Prostate gland (tissue), 2 donors: ENCODE measurements around the gene TOP3B. TPM values are rescaled to one million over a fixed set of nuclear protein-coding genes. Genes with fewer than 3 reads are reported as not detected.

Experiments used
- DNase-seq: peaks from one replicate; pipeline ENCODE4 v3.0.0-alpha.2; 2019; ENCODE audit warnings: low spot score
- H3K27ac ChIP-seq, 2 donors: fragments of 200-600 bp; sonication (generic); 2 replicates each; pipeline ENCODE4 v1.5.1; 2017 to 2019
- H3K27me3 ChIP-seq: fragments of 200-600 bp; sonication (generic); replicated peaks from 2 replicates; pipeline ENCODE4 v1.5.1; 2019; ENCODE audit not compliant: insufficient read depth
- H3K36me3 ChIP-seq, 2 donors: fragments of 200-600 bp; sonication (generic); 1 replicate in 1 of 2; 2 replicates in 1 of 2; pipeline versions ENCODE4 v1.5.1 to v1.8.1; 2017 to 2019
- H3K4me1 ChIP-seq: fragments of 200-600 bp; sonication (generic); replicated peaks from 2 replicates; pipeline ENCODE4 v1.5.1; 2019
- H3K4me3 ChIP-seq, 2 donors: fragments of 200-600 bp; sonication (generic); 2 replicates each; pipeline ENCODE4 v1.5.1; 2017 to 2019
- H3K9me3 ChIP-seq: fragments of 200-600 bp; sonication (generic); 2 replicates; pipeline ENCODE4 v1.5.1; 2017
- POLR2A ChIP-seq: fragments of 450-650 bp; IDR thresholded peaks from one replicate; pipeline ENCODE4 v1.6.1; 2016; ENCODE audit warnings: antibody characterized with exemption, mild to moderate bottlenecking
- POLR2AphosphoS5 ChIP-seq: sonication (generic); formaldehyde crosslinking; IDR thresholded peaks from one replicate; pipeline ENCODE4 v1.6.1; 2017; ENCODE audit warnings: antibody characterized with exemption
- WGBS: methylation state at CpG from one replicate; pipeline ENCODE4 v1.1.5; 2018; 5-methylcytosine and 5-hydroxymethylcytosine counted together
- intact Hi-C: fragments of 100-400 bp; cut with DNase I; formaldehyde crosslinking; loops from one replicate; pipeline ENCODE4 v1.14.2; 2022
- total RNA-seq, 2 donors: library from RNA; depleted of rRNA; stranded (reverse); fragments of >200 nt; gene quantifications; one replicate each; pipeline ENCODE4 v1.1.0, GENCODE V29; 2016
- TF ChIP-seq, protein P1 (sequence below), 4 experiments: fragments of 200-600 bp in 2 of 4; fragments of 450-650 bp in 2 of 4; sonication (generic) in 2 of 4; IDR thresholded peaks; 1 replicate in 3 of 4; 2 replicates in 1 of 4; pipeline ENCODE4 v1.5.1; 2016 to 2019; ENCODE audit warnings: antibody characterized with exemption in 4 of 4, mild to moderate bottlenecking in 2 of 4, moderate library complexity in 2 of 4

The TOP3B gene
- total RNA-seq, 2 donors from 2014 or later = 25.2 to 60.6 TPM

DNA sequence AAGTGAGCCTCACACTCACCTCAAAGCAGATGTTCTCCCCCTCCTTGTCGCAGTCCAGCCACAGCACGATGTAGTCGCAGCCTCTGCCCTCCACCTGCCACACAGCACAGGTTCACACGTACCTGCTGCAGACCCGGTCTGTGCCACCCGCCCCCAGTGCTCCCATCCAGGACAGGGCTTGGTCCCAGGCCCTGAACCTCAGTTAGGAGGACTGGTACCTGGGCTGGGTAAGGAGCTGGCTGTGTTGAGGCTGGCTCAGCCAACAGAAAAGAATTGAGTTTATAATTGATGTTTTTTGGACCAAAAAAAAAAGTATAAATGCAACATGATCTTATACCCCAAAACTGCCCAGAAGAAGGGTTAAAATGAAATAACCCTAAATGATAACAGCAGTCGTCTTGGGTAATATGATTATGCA is 10.7 kb downstream of the TOP3B start:
- intact Hi-C loops = no loop called here
- TF ChIP-seq, protein P1, sequence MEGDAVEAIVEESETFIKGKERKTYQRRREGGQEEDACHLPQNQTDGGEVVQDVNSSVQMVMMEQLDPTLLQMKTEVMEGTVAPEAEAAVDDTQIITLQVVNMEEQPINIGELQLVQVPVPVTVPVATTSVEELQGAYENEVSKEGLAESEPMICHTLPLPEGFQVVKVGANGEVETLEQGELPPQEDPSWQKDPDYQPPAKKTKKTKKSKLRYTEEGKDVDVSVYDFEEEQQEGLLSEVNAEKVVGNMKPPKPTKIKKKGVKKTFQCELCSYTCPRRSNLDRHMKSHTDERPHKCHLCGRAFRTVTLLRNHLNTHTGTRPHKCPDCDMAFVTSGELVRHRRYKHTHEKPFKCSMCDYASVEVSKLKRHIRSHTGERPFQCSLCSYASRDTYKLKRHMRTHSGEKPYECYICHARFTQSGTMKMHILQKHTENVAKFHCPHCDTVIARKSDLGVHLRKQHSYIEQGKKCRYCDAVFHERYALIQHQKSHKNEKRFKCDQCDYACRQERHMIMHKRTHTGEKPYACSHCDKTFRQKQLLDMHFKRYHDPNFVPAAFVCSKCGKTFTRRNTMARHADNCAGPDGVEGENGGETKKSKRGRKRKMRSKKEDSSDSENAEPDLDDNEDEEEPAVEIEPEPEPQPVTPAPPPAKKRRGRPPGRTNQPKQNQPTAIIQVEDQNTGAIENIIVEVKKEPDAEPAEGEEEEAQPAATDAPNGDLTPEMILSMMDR (IDR thresholded peaks at IDR 0.05) = no peak
- TF ChIP-seq POLR2AphosphoS5 (no peak), POLR2A (no peak)
- peaks cover 5 to 25% of the 10 kb centered on the region in 2 donors for H3K36me3 ChIP-seq

DNA sequence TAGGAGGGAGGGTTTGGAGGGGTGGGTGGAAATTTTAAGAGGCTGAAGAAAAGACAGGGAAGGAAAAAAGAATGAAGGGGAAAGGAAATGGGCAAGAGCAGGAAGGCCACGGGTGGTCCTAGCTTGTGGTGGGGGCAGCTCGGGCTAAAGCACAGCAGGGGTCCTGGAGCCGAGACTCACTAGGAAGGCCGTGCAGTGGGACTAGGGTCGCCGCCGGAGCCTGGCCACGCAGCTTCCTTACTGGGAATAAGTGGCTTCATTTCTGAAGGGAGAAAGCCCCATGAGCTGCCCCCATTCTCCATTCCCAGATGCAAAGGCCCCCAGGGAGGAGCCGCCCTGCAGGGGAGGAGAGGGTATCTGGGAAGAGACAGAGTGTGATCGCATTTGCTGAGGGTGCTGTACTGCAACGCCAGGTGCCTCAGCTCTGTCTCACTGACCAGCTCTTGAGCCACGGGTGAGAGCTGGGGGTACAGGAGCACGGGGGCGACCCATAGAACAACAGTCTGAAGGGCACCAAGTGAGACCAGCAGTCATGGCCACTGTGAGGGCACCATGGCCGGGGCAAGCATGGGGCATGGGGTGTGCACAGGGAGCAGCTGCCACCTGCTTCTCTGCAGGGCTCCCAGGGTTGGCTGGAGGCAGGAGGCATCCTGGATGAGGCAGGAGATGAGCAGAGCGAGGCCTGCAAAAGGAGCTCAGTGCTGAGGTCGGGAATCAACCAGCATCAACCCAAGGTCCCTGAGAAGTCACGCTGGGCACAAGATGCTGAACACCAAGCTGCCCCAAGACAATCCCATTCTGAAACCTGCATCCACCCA is 11.6 kb downstream of the TOP3B start:
- intact Hi-C loops = no loop called here

More for the DNA sequence above, 10.7 kb downstream of the TOP3B start:
- no peaks in the 10 kb centered on the region for H3K9me3 ChIP-seq
- no peak for DNase-seq
- 98% methylated on average over 4 of the region's 7 CpGs for WGBS
- H3K4me3 ChIP-seq = no peak overlapping the region
- no peaks in the 10 kb centered on the region for H3K4me1 ChIP-seq
- H3K27ac ChIP-seq = no peak overlapping the region
- no peaks in the 10 kb centered on the region for H3K27me3 ChIP-seq

DNA sequence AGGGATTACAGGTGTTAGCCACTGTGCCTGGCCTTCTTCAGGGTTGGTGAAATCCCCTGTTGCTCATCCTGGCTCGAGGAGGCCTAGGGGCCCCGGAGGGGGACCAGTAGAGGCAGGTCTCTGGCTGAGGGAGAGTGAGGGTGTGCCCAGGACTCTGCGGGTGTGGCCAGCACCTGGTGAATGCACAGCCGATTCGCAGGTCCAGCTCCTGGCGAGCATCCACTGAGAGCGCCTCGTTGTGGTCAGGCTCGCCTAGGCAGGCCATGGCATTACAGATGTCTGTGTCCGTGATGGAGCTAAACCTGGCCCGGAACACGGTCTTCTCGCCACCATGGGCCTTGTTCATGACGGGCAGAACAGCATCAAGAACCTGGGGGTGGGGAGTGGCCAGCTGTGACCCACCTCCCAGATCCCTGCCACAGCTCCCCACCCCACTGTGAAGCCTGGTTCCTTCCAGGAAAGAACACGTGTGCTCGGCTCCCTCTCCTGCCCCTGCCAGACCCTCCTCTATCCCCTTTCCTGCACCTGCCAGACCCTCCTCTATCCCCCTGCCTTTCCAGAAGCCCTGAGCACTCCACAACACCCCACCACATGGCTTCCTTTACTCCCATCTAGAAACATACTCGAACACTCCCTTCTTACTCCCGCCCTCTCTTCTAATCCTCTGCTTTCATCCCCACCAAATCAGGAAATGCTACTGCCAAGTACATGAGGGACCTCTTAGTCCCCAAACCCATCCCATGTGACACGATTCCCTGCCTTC is 12.4 kb downstream of the TOP3B start:
- no peak for DNase-seq
- Histone ChIP-seq H3K4me1 (no peaks in the 10 kb centered on the region), H3K27ac (no peak overlapping the region), H3K4me3 (no peak overlapping the region), H3K27me3 (no peaks in the 10 kb centered on the region), H3K9me3 (no peaks in the 10 kb centered on the region), H3K36me3 (peaks cover 5 to 30% of the 10 kb centered on the region in 2 donors)
- TF ChIP-seq, protein P1 (IDR thresholded peaks at IDR 0.05) = no peak
- no peak for TF ChIP-seq POLR2A
- no peak for TF ChIP-seq POLR2AphosphoS5
- intact Hi-C loops = no loop called here
- WGBS = 83% methylated on average over 19 of the region's 19 CpGs

More for the DNA sequence above, 11.6 kb downstream of the TOP3B start:
- no peaks in the 10 kb centered on the region for H3K9me3 ChIP-seq
- TF ChIP-seq POLR2AphosphoS5 (no peak), POLR2A (no peak)
- TF ChIP-seq, protein P1 (IDR thresholded peaks at IDR 0.05) = no peak
- H3K36me3 ChIP-seq = peaks cover 5 to 29% of the 10 kb centered on the region in 2 donors
- WGBS = 90% methylated on average over 18 of the region's 18 CpGs
- no peak overlapping the region for H3K27ac ChIP-seq
- no peaks in the 10 kb centered on the region for H3K4me1 ChIP-seq
- no peak overlapping the region for H3K4me3 ChIP-seq
- no peaks in the 10 kb centered on the region for H3K27me3 ChIP-seq
- DNase-seq = no peak

DNA sequence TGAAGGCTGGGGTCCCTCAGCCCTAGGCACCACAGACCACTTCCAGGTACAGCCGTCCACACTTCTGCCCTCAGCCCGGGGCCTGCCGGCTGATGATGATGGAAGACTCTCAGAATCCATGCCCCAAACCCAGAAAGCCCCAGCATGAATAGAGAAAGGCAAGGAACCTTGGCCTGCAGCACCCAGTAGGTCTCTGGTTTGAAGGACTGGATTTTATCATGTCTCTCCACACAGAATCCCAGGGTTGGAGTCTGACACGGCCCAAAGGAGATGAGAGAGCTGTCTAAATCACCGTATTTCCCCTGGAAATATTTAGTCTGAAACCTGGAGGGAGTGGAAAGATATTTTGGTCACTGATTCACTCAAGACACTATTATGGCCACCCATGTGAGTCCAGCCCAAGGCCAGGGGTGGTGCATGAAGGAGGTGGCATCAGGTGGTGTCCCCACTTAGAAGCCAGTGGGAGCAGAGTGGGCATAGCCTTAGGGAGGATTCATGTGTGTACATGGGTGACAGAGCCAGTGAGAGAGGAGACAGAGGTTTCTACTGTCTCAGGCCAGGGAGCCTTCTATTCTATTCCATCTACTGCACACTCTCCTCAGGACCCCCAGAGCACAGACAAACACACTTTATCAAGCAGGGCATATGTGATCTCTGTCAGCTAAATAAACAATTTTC is 14.0 kb downstream of the TOP3B start:
- Histone ChIP-seq H3K4me1 (no peaks in the 10 kb centered on the region), H3K27me3 (no peaks in the 10 kb centered on the region), H3K27ac (no peak overlapping the region), H3K9me3 (no peaks in the 10 kb centered on the region), H3K4me3 (no peak overlapping the region), H3K36me3 (peaks cover 2 to 30% of the 10 kb centered on the region in 2 donors)
- 97% methylated on average over 5 of the region's 5 CpGs for WGBS
- TF ChIP-seq POLR2AphosphoS5 = no peak
- TF ChIP-seq, protein P1 (IDR thresholded peaks at IDR 0.05) = no peak
- DNase-seq = no peak
- intact Hi-C loops = no loop called here
